HG02852 (cell line): ENCODE measurements around the gene RAB5IF.
"Not testable (repeated sequence)": the region's sequence is repeated elsewhere in the genome, so short reads cannot be mapped to it uniquely, and the experiment has no call there.

Experiments
- ATAC-seq: cut with Tn5 transposase; IDR thresholded peaks from one replicate; pipeline ENCODE4 v1.9.1; 2021; ENCODE audit warnings: mild to moderate bottlenecking, moderate library complexity; ENCODE audit not compliant: unreplicated experiment

Gene RAB5IF

DNA sequence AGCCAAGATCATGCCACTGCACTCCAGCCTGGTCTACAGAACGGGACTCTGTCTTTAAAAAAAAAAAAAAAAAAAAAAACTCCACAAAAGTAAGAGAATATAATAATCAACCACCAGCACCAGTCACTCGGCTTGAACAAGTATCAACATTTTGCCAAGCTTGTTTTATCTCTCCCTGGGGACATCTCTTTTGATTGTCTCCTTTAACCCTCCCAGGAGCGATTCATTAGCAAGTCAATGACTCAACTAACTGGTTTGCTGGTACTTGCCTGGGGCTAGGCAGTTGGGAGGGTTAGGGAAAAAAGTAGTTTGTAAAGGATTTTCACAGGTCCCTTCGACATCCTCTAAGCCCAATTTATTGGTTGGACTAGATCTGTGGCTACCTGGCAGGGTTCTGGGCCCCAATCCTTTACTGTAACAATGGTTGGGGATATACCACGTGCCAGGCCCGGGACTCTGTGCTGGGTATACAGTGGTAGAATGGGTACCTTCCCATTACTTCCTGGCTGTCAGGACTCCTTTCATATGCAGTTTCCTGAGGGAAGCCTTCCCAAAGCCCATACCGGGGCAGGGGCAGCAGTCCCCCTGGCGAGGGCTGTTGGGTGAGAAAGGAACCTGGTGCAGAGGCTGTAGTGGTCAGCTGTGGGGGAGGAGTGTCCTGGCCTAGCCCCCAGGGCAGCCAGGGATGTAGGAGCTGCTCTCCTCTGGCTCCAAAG lies 20.0 kb upstream of the RAB5IF start:
- no peak for ATAC-seq

DNA sequence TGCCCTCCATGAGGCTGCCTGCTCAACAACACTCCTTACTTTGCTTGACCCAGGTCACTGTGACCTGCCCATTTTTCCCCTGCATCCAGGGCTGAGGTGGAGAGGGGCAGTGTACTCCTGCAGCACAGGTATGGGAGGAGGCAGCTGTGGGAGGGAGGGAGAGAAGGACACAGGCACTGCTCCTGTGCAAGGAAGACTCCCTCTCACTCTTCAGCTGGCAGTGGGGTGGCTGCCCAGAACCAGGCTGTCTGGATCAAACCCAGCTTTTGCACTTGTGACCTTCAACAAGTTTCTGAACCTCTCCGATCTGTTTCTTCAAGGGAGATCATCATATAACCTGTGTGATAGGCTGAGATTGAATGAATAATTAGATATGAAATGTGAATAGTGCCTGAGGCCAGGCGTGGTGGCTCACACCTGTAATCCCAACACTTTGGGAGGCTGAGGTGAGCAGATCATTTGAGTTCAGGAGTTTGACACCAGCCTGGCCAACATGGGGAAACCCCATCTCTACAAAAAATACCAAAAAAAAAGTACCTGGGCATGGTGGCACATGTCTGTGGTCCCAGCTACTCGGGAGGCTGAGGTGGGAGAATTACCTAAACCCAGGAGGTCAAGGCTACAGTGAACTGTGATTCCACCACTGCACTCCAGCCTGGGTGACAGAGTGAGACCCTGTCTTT lies 18.1 kb upstream of the RAB5IF start:
- ATAC-seq: no peak

DNA sequence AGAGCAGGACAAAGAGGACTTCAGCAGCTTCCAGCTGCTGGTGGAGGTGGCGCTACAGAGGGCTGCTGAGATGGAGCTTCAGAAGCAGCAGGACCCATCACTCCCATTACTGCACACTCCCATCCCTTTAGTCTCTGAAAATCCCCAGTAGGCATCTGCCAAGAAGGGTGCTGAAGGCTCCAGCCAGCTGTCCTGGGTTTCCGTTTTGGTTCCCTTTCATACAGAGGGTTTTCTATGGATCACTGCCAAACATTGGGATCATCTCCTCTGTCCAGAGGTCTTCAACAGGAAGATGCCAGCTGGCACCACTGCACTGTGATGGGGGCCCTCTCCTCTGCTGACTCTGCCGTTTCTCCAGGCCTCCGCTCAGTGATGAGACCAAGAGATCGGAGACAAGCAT lies 14.3 kb upstream of the RAB5IF start:
- ATAC-seq: no peak

DNA sequence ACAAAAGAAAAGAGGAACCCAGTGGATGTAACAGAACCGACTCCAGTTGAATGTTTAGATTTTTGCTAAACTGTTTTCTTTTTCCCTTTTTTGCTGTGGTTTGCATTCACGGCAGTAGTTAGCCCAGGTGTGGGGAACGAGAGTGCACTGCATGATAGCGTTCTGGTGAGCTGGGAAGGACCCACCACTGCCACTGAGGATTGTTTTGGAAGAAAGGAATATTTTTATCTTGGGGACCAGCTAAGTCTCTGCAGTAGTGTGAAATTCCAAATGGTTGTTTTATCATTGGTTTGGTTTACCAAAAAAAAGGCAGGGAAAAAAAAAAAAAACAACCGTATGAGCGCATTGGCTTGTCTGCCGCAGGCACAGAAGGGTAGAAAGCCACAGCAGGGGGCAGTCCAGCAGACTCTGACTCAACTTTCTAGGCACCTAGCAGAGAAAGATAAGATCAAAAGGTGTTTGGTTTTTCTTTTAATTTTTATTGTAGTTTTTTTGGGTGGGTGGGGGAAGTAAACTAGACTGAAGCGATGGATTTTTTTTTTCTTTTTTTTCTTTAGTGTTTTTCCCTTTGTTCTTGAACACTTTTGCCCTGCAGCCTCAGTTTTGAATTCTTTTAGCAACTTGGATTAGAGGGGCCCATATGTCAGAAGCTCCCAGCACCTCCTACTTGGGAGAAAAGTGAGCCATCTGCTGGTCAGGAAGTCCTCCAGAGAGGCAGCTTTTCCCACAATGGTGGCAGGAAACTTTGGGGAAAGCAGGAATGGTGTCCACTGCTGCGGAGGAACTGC lies 13.5 kb upstream of the RAB5IF start:
- no peak for ATAC-seq

DNA sequence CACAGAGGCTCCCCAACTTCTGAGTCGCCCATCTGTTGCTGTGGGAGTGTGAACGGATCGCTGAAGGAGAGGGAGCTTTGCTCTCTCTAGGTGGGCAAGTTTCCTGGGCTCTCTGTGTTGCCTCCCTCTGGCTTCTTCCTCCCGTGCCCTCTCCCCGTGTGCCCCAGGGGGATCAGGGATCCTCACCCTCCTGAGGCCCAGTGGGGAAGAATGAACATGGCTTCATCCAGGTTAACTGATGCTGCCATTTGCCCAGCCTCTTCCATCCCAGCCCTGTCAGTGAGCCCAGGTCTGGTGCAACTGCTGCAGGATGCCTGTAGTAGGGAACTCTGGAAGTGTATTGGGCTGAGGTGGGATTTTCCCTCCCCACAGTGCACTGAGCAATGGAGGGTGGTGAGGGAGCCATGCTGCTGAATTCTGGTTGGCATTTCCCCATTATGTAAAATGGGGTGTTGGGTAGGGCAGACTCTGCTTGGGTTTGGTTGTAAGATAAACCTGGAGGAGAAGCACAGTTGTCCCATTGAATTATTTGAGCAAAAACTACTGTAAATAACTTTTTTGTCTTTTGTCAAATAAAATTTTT lies 12.1 kb upstream of the RAB5IF start:
- ATAC-seq: no peak

DNA sequence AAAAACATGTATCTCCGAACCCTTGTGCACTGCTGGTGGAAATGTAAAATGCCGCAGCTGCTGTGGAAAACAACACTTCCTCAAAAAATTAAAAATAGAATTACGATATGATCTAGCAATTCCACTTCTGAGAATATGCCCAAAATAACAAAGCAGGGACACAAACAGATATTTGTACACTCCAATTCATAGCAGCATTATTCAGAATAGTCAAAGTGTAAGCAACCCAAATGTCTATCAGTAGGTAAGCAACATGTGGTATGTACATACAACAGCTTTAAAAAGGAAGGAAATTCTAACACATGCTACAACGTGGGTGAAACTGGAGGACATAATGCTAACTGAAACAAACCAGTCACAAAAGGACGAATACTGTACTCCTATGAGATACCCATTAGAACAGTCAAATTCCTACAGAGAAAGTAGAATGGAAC lies 5.7 kb upstream of the RAB5IF start:
- ATAC-seq: no peak

DNA sequence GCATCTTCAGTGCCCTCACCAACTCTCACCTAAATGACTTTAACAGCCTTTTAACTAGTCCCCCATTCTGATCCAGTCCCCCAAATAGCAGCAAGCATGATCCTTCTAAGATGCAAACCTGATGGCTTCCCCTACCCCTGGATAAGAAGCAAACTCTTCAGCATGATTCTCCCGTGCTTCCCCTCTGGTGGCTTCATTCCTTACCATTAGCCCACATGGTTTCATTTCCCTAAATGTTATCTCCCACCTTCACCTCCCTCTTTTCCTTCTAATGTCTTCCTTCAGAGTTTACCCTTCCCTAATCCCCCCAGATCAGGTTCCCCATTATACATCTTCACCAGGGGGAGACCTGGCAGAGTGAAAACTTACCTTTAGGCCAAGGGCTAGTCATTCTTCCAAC lies 4.0 kb upstream of the RAB5IF start:
- no peak for ATAC-seq

DNA sequence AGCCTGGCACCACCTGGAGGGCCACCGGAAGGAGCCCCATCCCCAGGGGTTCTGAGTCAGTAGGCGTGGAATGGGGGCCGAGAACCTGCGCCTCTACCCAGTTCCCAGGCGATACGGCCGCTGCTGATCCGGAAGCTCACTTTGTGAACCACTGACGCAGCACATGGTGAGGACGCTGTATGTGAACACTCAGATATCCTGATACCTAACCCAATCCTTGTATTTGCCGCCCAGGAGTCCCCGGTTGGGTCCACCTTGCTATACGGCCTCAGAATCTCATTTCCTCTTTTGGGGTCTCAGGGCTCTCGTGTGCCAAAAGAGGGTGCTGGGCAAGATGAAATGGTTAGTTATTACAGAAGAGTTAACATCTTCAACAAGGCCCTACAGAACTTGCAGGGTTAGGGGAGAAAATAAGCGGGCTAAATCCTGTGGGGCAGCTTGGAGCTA lies 604 bp upstream of the RAB5IF start:
- ATAC-seq: peak; percentile 24

DNA sequence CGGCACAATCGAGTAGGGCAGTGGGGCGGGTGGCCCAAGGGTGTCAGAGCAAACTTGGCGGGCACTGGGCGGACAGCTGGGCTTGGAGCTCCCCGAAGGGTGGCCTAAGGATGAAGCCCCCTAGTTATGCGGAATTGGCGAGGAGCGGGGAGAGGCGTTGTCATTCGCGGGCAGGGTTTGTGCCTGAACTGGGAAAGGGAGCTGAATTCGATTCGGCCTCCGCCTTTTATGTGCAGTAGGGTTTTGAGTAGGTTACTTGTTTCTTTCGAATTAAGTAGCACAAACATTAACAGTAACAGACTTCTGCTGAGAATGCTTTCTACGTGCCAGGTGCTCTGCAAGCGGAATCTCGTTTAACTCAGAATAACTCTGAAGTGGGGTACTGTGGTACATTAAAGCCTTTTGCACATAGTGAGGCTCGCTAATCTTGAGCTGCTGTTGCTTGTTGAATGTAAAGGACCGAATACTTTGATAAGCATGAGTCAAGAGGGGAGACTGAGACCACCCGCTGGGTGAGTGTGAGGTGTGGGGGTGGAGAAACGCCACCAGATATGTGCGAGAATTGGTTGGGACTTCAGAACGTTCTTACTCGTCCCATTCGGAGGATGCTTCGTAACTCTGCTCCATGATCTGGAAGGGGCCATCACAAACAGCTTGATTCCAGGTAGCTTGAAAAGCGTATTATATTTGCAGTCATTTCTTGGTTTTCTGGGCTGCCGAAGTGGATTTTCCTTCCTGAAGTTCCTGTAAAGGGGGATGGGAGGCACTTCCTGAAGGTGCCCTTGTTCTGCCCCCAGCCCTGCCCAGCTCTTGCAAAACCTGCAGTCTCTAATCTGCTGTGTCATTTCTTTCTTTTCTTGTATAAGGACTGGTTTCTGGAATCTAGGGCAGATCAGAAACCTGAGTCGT lies 833 bp downstream of the RAB5IF start:
- peak; percentile 13 for ATAC-seq

DNA sequence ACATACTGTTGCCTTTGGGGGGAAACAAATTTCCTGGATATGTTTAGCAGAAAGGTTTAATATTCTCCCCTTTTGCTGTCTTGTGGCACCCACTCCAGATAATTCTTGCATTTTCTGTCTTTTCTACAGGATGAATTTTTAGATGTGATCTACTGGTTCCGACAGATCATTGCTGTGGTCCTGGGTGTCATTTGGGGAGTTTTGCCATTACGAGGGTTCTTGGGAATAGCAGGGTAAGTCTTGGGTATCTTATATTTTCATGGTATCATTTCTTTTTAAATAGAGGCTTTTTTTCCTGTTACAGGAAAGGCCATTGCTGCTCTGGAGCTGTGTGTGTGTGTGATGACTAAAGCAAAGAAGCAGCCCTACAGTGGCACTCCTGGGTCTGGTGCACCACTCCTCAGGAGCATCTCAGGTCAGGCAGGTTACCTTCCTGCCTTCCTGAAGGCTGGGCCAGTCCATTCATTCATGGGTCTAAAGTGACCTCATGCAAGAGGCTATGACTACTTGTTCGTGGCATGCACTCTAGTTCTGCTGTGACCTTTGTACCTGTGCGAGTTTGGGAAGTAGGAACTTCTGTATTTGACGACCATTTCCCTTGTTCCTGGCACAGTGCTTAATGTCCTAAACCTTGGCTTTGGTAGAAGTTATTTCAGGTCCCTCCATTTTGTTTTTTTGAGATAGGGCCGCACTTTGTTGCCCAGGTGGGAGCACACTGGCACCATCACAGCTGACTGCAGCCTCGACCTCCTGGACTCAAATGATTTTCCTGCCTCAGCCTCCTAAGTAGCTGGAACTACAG lies 2.2 kb downstream of the RAB5IF start:
- ATAC-seq: no peak

DNA sequence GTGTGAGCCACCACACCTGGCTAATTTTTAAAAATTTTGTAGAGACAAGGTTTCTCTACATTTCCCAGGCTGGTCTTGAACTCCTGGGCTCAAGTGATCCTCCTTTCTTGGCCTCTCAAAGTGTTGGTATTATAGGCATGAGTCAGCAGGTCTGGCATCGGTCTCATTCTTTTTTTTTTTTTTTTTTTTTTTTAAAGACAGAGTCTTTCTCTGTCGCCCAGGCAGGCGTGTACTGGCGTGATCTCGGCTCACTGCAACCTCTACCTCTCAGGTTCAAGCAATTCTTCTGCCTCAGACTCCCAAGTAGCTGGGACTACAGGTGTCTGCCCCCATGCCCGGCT lies 2.8 kb downstream of the RAB5IF start:
- not testable (repeated sequence) for ATAC-seq

DNA sequence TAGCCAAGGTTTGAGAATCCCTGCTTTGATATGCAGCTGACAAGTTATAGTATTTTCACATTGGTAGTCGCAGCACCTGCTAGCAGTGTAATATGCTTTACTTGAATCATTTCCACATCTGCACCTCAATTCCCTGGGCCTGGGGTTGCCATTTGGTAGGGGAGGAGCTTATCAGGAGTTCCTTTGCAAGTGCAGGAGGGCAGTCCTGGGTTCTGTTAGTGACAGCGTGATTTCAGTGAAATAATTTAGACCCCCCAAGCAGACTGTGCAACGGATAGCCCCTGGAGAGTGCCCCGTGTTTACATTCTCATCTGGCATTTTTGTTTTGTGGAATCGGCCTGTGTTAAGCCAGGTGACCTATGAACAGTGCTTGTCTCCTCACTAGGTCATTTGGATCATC lies 6.0 kb downstream of the RAB5IF start:
- ATAC-seq: no peak

DNA sequence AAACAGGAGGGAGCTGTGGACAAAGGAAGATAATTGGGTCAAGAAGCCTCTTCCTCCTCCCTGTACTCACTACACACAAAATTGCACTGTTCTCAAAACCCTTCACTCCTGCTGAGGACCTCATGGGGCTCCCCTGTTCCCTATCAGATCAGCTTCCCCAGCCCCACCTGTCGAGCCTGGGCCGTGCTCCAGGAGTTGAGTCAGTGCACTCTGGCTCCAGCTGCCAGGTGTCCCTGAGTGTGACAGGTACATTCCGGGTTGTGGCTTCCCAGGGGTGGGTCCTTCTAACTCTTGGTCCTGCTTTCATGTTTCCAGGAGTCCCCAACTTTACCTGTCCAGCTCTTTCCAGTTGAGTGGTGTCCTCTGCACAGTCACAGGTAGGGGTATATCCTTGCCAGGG lies 8.4 kb downstream of the RAB5IF start:
- ATAC-seq: no peak

DNA sequence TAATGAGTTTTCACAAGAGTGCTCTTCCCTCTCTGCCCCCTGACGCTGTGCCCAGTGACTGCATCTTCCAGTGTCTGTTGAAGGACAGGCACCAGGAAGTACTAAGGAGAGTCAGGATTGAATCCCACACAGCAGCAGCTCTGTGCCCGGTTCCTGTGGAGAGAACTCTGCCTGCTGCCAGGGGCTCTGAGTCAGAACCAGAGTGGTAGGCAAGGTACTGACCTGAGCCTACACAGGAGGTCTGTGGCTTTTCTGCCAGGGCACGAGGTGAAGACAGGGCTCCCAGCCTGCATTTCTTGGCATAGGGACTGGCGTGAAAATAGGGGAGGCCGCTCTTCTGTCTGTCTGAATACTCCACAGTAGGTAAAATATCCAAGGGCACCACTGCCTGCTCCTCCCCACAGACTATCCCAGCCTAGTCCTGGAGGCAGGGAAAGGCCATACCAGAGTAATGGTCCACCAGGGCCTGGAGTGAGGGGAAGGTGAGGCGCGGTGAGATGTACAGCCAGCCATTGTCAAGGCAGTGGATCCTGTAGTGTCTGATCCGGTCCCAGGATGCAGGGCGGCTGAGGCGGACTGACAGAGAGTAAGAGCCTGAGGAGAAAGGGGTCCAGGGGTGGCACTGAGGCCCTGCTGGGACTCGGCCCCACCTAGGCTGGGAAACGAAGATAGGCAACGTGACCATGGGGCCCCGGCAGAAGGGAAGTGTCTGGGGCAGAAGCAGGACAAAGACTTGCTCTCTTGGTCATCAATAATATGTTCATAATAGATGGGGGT lies 9.4 kb downstream of the RAB5IF start:
- no peak for ATAC-seq

DNA sequence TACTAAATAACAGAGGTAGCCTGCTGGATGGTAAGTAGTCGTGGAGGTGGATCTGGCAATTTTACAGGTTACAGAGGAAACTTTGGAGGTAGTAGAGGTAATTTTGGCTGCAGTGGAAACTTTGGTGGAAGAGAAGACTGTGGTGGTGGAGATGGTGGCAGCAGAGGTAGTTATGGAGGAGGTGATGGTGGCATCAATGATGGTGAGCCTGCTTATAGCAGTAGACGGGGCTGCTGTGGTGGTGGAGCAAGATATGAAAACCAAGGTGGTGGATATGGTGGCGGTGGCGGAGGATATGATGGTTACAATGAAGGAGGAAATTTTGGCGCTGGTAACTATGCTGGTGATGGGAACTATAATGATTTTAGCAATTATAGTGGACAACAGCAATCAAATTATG lies 15.3 kb downstream of the RAB5IF start:
- no peak for ATAC-seq

DNA sequence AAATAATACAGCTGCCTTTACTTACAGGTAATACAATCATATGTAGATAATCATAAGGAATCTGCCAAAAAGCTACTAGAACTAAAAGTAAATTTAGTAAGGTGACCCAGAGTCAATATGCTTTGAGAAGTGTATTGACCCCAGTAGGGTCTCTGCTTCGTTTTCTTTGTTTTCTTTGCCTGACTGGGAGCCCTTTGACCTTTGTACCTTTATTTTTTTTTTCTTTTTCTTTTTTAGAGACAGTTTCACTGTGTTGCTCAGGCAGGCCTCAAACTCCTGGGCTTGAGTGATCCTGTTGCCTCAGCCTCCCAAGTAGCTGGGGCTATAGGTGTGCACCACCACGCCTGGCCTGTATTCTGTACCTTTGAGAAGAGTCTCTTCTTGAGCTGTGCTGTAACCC lies 17.9 kb downstream of the RAB5IF start:
- no peak for ATAC-seq

DNA sequence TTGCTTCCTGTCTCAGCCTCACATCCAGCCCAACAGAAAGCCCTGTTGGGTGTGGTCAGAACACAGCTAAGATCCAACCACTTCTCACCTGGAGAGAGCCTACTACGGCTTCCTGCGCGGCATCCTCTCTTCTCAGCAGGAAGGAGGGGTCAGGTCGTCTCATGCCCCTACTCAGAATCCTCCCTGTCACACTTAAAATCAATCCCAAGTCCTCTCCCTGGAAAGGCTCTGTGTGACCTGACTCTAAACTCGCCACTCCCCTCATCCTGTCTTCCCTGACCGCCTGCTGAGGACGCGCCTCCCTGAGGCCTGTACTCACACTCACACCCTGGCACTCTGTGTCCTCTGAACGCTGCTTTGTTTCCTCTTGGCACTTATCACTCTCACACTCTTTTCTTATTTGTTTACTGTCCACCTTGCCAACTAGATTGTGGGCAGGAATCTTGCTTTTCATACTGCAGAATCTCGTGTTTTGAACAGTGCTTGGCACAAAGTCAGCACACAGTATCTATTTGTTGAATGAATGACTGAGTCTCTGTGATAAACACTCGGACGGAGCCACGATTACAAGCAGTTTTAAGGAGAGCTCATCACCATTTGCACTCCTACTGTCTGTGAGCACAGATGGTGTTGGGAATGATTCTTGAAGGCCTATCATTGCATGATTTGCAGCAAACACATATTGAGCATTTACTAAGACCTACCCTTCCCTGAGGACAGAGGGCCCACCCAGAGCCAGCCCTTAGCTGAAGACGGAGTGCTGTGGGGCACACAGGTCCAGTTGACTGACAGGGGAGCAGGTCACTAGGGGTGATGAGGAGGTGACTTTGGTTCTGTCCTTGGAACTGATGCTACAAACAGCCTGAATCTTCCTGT lies 18.7 kb downstream of the RAB5IF start:
- no peak for ATAC-seq

DNA sequence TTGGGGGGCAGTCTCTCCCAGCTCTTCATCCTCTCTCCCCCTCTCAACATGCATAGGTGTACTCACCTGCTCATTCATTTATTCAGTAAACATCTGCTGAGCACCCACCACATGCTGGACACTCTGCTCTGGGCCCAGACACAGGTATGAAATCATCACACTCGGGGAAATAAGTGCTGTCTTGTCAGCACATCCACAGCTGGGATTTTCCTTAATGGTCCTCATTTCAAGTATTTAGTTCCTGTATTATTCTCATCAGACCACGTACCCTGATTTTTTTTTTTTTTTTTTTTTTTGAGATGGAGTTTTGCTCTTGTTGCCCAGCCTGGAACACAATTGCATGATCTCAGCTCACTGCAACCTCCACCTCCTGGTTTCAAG lies 19.4 kb downstream of the RAB5IF start:
- no peak for ATAC-seq
